ENCODE results near the gene CYP46A1.

- TF ChIP-seq EZH2 (IDR thresholded peaks at IDR 0.05; ENCODE audit: borderline replicate concordance, low read length): no peak
- no peak for TF ChIP-seq CTCF (conservative IDR thresholded peaks at IDR 0.05 in 1 of 2, IDR thresholded peaks at IDR 0.05 in 1 of 2; ENCODE audit: extremely low read depth in 1 of 2, insufficient read depth in 1 of 2, low read depth in 1 of 2, low read length in 2 of 2)
These were observed 4.1 kb upstream of the CYP46A1 start for GRCh38 chr14:99679996-99680395.

All from mammary epithelial cell (primary cell).